ENCODE measurements around the gene LY86.

DNA sequence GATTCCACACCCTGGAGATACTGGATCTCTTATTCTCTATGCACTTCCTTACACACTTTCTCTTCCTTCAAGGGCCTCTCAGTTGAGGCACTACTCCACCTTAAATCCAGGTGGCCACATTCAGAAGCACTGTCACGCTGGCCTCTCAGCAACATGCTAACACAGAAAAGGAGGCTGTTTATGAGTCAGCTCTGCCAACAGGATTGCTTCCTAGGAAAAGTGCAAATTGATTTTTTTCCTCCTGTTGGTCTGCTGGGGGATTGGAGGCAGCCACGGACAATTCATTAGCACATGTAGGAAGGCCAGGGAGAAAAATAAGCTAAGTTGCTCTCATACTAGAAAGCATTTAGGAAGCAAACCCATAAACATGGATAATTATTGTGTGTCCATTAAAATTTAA, 20.9 kb downstream of the LY86 start:
- no peak for TF ChIP-seq CTCF (IDR thresholded peaks at IDR 0.05; ENCODE audit: insufficient read depth, low read length, poor library complexity, severe bottlenecking)
- TF ChIP-seq EZH2phosphoT487 (conservative IDR thresholded peaks at IDR 0.05; ENCODE audit: low read length): no peak

Data from SU-DHL-6 (cell line).